HepG2 (cell line): ENCODE data around the gene LTB4R2. TPM values are rescaled to one million over a fixed set of nuclear protein-coding genes. Genes with fewer than 3 reads are reported as not detected.
A peak's percentile ranks its signal among the peaks of the same experiment; 100 is the strongest.

Source experiments
- ARNTL ChIP-seq: sonication (generic); formaldehyde crosslinking; IDR thresholded peaks from 2 replicates; pipeline ENCODE4 v1.4.0; 2020; ENCODE audit warnings: mild to moderate bottlenecking, missing genetic modification reagents
- ATF1 ChIP-seq: IDR thresholded peaks from 2 replicates; pipeline ENCODE4 v1.6.1; 2016; ENCODE audit warnings: mild to moderate bottlenecking, control low read depth
- CC2D1A ChIP-seq: sonication (generic); formaldehyde crosslinking; IDR thresholded peaks from 2 replicates; pipeline ENCODE4 v1.8.1; 2023; ENCODE audit warnings: mild to moderate bottlenecking, missing genetic modification reagents
- ELF3 ChIP-seq: IDR thresholded peaks from 2 replicates; pipeline ENCODE4 v1.6.1; 2016; ENCODE audit warnings: missing genetic modification reagents, missing compliant biosample characterization
- FOXM1 ChIP-seq: sonication (generic); formaldehyde crosslinking; IDR thresholded peaks from 2 replicates; pipeline ENCODE4 v1.5.0; 2020; ENCODE audit warnings: missing genetic modification reagents
- FOXO1 ChIP-seq: sonication (generic); formaldehyde crosslinking; IDR thresholded peaks from 2 replicates; pipeline ENCODE4 v1.4.0; 2020; ENCODE audit warnings: missing genetic modification reagents
- GMEB2 ChIP-seq: IDR thresholded peaks from 2 replicates; pipeline ENCODE4 v1.6.1; 2016; ENCODE audit warnings: missing biosample characterization, missing genetic modification reagents, low read depth
- KAT8 ChIP-seq: IDR thresholded peaks from 2 replicates; pipeline ENCODE4 v1.6.1; 2016; ENCODE audit warnings: missing genetic modification reagents, missing compliant biosample characterization
- KLF15 ChIP-seq: sonication (generic); formaldehyde crosslinking; IDR thresholded peaks from 2 replicates; pipeline ENCODE4 v1.8.1; 2023; ENCODE audit warnings: borderline replicate concordance, mild to moderate bottlenecking, inconsistent platforms, missing genetic modification reagents, mixed read lengths
- RERE ChIP-seq: IDR thresholded peaks from 2 replicates; pipeline ENCODE4 v1.6.1; 2016; ENCODE audit warnings: low read depth, missing genetic modification reagents, missing compliant biosample characterization
- SIN3A ChIP-seq: IDR thresholded peaks from 2 replicates; pipeline ENCODE4 v1.6.1; 2011; ENCODE audit warnings: low read depth, mild to moderate bottlenecking, control low read depth, low read length, borderline replicate concordance
- SIN3B ChIP-seq: fragments of 150-350 bp; IDR thresholded peaks from 2 replicates; pipeline ENCODE4 v1.6.1; 2014; ENCODE audit warnings: low read length
- TOE1 ChIP-seq: sonication (generic); formaldehyde crosslinking; IDR thresholded peaks from 2 replicates; pipeline ENCODE4 v1.4.0; 2020; ENCODE audit warnings: mild to moderate bottlenecking, missing genetic modification reagents
- ZBTB44 ChIP-seq: sonication (generic); formaldehyde crosslinking; IDR thresholded peaks from 2 replicates; pipeline ENCODE4 v1.4.0; 2020; ENCODE audit warnings: missing genetic modification reagents
- ZBTB7B ChIP-seq: sonication (generic); formaldehyde crosslinking; IDR thresholded peaks from 2 replicates; pipeline ENCODE4 v1.4.0; 2020; ENCODE audit warnings: missing genetic modification reagents
- ZKSCAN1 ChIP-seq: fragments of 150-350 bp; IDR thresholded peaks from 2 replicates; pipeline ENCODE4 v1.6.1; 2014; ENCODE audit warnings: low read length
- ZNF282 ChIP-seq: fragments of 450-650 bp; IDR thresholded peaks from 2 replicates; pipeline ENCODE4 v1.6.1; 2018; ENCODE audit not compliant: partially characterized antibody
- ZNF350 ChIP-seq: sonication (generic); formaldehyde crosslinking; IDR thresholded peaks from 2 replicates; pipeline ENCODE4 v1.4.0; 2020; ENCODE audit warnings: mild to moderate bottlenecking, low read depth, missing genetic modification reagents, borderline replicate concordance
- ZNF430 ChIP-seq: sonication (generic); formaldehyde crosslinking; IDR thresholded peaks from 2 replicates; pipeline ENCODE4 v1.9.0; 2021; ENCODE audit warnings: mild to moderate bottlenecking, missing genetic modification reagents
- ZNF720 ChIP-seq: sonication (generic); formaldehyde crosslinking; IDR thresholded peaks from 2 replicates; pipeline ENCODE4 v1.4.0; 2020; ENCODE audit warnings: missing genetic modification reagents
- polyA plus RNA-seq, 8 experiments: library from polyadenylated mRNA; depleted of rRNA in 3 of 8; stranded (reverse) in 7 of 8; unstranded in 1 of 8; fragments of >200 nt; fragmentation: Illumina TruSeq in 4 of 8; extraction: Trizol in 4 of 8; gene quantifications; 2 replicates each; pipeline versions ENCODE4 v1.2.1 to v1.2.3, GENCODE V29; 2011 to 2016; ENCODE audit warnings: low read depth in 4 of 8, missing spikeins in 1 of 8, mixed read lengths in 1 of 8; ENCODE audit not compliant: insufficient read depth in 1 of 8
- total RNA-seq, 5 experiments: library from RNA; depleted of rRNA; stranded (reverse); fragments of >200 nt; fragmentation: Illumina TruSeq; extraction: Trizol; gene quantifications; 2 replicates each; pipeline ENCODE4 v1.2.3, GENCODE V29; 2016; ENCODE audit warnings: low read depth in 1 of 5

The LTB4R2 gene
- total and polyA plus RNA-seq, 2 of the 13 experiments (the other 11 are each of a cell fraction or from before 2014, with no cell fraction given) = 3.9 to 6.9 TPM

- TF ChIP-seq KLF15 (CRISPR knock-in tag) (no peak), ARNTL (CRISPR knock-in tag) (no peak), FOXO1 (CRISPR knock-in tag) (peak; percentile 25; the same call in 1 of the 2 replicates), RERE (no peak), KAT8 (CRISPR knock-in tag) (peak; percentile 65; the same call in 1 of the 2 replicates), TOE1 (CRISPR knock-in tag) (no peak), ZKSCAN1 (no peak), SIN3A (no peak), ZNF720 (no peak), GMEB2 (CRISPR knock-in tag) (no peak), ATF1 (CRISPR knock-in tag) (no peak), ZBTB44 (CRISPR knock-in tag) (no peak), SIN3B (no peak), ZNF350 (CRISPR knock-in tag) (no peak), ELF3 (peak; percentile 96), CC2D1A (peak; percentile 96), ZNF282 (peak; percentile 6), ZNF430 (CRISPR knock-in tag) (peak; percentile 76; the same call in 1 of the 2 replicates), ZBTB7B (CRISPR knock-in tag) (peak; percentile 53; the same call in 1 of the 2 replicates), FOXM1 (no peak)
These were observed 12.6 kb upstream of the LTB4R2 start (continued) for GRCh38 chr14:24297190-24297964.
